NOMO-1 (cell line): ENCODE results near the gene EVI5.
A peak's percentile ranks its signal among the peaks of the same experiment; 100 is the strongest.

Experiments
- DNase-seq, 2 experiments: peaks; one replicate each; lab custom pipeline; 2025; ENCODE audit not compliant: unreplicated experiment in 2 of 2; lab: John Stamatoyannopoulos, UW

The EVI5 gene

GRCh38 chr1:92486251-92487077 is 298.4 kb downstream of the EVI5 start, which contains the start of gene GFI1:
Gene GFI1, minus strand, starts transcription at chr1:92486925. Its CDS starts 3,438 bp downstream, at chr1:92483487.
- DNase-seq: peak; percentile 85 to 92

DNA sequence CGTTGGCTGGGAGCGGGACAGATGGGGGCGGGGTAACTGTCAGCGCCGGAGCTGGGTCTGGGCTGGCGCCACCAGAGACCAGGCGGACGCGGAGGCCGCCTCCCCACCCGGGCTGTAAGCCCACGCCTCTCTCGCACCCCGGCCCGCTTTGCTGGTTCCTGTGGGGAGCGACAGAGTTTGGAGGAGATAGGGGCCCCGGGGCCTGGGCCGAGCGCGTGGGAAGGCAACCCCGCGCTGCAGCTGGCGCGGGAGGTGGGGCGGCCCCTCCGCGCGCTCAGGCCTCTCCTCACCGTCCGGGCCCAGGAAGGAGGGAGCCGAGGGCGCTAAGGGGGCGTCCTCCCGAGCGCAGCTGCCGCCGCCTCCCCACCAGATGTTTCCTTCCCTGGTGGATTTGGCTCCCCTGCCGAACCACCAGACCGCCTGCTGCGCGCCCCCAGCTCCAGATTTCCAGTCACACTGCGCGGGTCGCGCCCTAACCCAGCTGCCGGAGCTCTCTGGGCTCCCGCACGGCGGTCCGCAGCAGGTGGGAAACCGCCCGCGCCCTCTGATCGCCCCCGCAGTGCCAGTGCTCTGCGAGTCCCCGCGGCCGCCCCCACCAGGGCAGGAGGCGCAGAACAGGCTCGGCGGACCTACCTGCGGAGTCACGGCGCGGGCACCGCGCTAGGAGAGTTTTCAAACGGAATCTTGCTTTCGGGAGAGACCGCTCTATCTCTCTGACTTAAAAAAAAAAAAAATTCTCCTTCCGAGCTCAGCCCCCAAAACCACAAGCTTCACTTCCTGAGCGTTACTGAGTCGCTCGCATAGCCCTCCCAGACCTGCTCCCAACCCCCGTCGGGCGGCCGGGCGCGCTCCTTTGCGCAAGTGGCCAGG is 299.3 kb downstream of the EVI5 start:
- peak; percentile 89 to 96 for DNase-seq

GRCh38 chr1:92484472-92485380 is 300.2 kb downstream of the EVI5 start:
- peak; percentile 46 to 58 for DNase-seq

DNA sequence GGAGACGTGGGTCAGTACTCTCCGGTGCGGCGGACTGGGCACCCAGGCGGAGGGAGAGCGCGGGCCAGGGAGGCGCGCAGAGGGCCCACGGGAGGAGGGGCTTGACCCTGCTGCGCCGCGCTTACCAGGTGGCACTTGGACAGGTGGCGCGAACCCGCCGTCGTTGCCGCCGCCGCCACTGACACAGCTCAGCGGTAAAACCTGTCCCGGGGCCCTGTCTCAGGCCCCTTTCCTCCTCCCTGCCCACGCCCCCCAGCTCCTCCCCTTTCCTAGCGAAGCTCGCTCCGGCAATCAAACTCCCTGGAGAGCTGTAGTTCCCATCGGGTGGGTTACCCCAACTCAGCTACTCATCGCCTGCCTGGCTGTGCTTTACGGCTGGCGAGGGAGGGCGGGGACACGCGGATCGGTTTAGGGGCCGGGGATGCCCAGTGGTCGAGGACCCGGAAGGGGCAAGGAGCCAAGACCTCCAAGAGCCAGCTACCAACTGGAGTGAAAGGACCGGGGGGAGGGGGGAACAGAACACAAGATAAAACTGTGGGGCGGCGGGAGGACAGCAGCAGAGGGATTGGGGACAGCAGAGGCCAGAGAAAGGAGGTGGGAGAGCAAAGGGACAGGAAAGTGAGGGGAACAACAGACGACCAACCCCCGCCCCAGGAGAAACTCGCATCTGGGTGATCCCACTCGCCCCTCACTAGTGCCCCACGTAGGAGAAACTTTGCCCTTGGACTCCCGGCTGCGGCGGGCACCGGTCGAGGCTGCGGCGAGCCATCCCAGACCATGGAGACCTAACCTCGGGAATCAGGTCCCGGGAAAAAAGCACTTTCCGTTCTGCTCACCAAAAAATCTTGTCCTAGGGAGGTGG is 301.1 kb downstream of the EVI5 start:
- DNase-seq: peak; percentile 52 to 80

- no peak for DNase-seq
Observed at GRCh38 chr1:92482665-92483609, 302.0 kb downstream of the EVI5 start.

DNA sequence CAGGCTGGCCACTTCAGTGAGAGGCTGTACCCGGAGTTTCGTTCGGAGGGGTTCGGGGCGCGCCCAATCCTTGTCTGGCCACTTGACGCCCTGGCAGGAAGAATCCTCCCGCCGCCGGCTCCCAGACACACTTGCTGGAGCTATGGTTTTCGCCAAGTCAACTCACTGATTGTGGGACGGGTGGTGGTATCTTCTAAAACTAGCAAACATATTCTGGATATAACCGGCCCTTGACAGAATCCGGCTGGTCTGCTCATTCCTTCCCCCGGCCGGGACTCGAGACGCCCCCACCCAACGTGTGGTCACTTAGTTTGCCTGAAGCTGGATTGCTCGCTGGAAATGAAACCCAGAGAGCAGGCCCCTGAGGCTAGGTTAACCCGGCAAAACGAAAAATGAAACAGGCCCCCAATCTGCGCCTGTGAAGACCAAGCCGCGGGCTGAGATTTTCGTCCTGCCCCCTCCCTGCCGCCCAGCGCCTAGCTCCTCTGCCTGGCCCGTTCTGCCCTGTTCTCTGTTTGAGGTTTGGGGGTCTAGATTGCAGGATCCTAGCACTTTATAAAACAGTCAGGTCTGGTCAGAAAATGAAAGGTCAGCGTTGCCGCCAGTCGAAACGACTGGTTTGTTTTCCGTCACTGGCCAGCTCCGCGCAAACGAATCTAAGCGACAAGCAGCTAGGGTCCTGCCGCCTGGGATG is 302.8 kb downstream of the EVI5 start:
- DNase-seq: no peak

GRCh38 chr1:92481599-92481925 is 303.3 kb downstream of the EVI5 start:
- DNase-seq: no peak

GRCh38 chr1:92480813-92481598 is 303.9 kb downstream of the EVI5 start:
- DNase-seq: no peak

GRCh38 chr1:92480200-92480812 is 304.6 kb downstream of the EVI5 start:
- no peak for DNase-seq

- DNase-seq: no peak
Observed at GRCh38 chr1:92479587-92479986, 305.3 kb downstream of the EVI5 start.

- no peak for DNase-seq
Observed at GRCh38 chr1:92478393-92478792, 306.5 kb downstream of the EVI5 start.

DNA sequence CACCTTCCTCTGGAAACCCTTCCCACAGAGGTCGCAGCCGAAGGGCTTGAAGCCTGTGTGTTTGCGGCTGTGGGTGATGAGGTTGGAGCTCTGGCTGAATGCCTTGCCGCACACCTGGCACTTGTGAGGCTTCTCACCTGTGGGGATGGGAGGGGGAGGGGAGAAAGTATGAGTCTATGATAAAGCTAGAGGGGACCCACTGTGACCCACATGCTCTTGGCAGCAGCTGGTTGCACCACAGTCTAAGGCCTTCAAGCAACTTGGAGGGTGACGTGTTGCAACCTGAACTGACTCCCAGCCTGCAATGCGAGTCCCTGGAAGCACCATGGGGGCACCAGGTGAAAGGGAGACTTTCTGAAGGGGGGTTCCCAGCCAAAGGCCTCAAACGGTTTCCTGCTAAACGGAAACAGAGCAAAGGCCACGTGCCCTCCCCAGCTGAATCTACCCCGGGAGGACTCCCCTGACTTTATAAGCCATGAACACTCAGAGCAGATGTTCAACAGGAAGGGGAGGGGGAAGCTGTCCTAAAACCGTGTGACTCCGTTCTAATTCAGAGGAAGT is 308.8 kb downstream of the EVI5 start:
- DNase-seq: no peak

GRCh38 chr1:92475029-92475428 is 309.9 kb downstream of the EVI5 start:
- no peak for DNase-seq

DNA sequence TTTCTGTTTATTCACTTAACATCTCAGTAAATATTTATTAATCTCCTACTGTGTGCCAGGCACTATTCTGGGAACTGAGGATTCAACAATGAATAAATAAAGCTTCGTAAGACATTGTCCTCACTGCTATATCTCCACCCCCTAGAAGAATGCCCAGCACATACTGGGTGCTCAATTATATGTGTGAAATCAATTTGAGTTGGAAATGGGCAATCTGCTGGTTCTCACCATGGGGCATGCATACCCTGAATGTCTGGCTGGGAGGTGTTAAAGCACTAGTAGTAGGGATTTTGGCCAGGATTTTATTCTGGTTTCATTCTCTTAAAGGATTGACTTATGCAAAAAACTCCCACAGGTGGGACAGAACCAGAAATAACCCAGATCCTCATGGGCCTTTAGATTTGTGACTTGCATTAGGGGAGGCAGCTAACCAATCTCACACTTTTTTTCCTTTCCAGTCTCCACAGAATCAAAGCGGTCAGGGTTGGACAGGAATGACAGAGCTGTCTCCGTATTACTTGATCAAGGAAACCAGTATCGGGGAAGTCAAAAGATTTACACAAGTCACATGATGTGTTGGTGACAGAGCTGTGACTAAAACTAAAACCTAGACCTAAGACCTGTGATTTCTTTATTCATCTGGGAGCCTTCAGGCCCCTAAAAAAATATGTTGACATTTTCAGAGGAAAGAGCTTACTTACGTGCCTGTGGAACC is 311.0 kb downstream of the EVI5 start:
- no peak for DNase-seq

DNA sequence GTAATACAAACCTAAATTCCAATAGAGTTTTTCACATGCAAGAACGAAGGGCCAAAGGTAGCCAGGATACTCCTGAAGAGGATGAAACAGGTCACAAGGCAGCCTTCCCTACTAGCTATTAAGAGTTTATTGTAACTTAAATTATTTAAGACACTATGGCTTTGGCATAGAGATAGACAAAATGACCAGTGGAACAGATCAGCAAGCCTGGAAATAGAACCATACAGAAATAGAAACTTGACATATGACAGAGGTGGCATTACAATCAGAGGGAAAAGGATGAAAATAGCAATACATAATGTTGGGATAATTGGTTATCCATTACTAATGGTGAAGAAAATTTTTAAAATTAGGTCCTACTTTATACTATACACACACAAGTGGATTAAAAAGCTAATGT is 314.7 kb downstream of the EVI5 start:
- no peak for DNase-seq
